GM23338 (cell line): ENCODE data around the gene TSPAN1. TPM values are rescaled to one million over a fixed set of nuclear protein-coding genes. Genes with fewer than 3 reads are reported as not detected.

Experiments
- ATAC-seq: fragments of 200-7000 bp; cut with Tn5 transposase; 3 replicates; pipeline ENCODE4 v1.9.1; 2020
- DNase-seq: peaks from one replicate; pipeline ENCODE4 v3.0.0-alpha.2; 2015; ENCODE audit warnings: low spot score
- H2AFZ ChIP-seq: fragments of 200-600 bp; sonication (generic); 2 replicates; pipeline ENCODE4 v1.8.0; 2016; ENCODE audit warnings: antibody characterized with exemption, mild to moderate bottlenecking, moderate library complexity
- H3F3A ChIP-seq: fragments of 200-600 bp; sonication (generic); replicated peaks from 2 replicates; pipeline ENCODE4 v1.8.0; 2017; ENCODE audit warnings: antibody characterized with exemption, mixed run types, low read depth
- H3K27ac ChIP-seq: fragments of 200-600 bp; sonication (generic); 2 replicates; pipeline ENCODE4 v1.6.1; 2016; ENCODE audit warnings: low read depth
- H3K27me3 ChIP-seq: fragments of 200-600 bp; sonication (generic); 2 replicates; pipeline ENCODE4 v1.8.0; 2016; ENCODE audit warnings: mild to moderate bottlenecking, mixed run types, moderate library complexity; ENCODE audit not compliant: insufficient read depth
- H3K36me3 ChIP-seq: fragments of 200-600 bp; sonication (generic); 2 replicates; pipeline ENCODE4 v1.8.0; 2016; ENCODE audit warnings: mild to moderate bottlenecking; ENCODE audit not compliant: insufficient read depth
- H3K4me1 ChIP-seq: fragments of 200-600 bp; sonication (generic); 2 replicates; pipeline ENCODE4 v1.8.0; 2016; ENCODE audit warnings: mild to moderate bottlenecking, moderate library complexity; ENCODE audit not compliant: insufficient read depth
- H3K4me2 ChIP-seq: fragments of 200-600 bp; sonication (generic); 2 replicates; pipeline ENCODE4 v1.7.1; 2017; ENCODE audit warnings: mixed run types
- H3K4me3 ChIP-seq: fragments of 200-600 bp; sonication (generic); 2 replicates; pipeline ENCODE4 v1.6.1; 2016; ENCODE audit warnings: mixed run types
- H3K79me2 ChIP-seq: fragments of 200-600 bp; sonication (generic); replicated peaks from 2 replicates; pipeline ENCODE4 v1.8.0; 2017; ENCODE audit warnings: mild to moderate bottlenecking; ENCODE audit not compliant: insufficient read depth
- H3K9me2 ChIP-seq: fragments of 200-600 bp; sonication (generic); 2 replicates; pipeline ENCODE4 v1.8.0; 2017; ENCODE audit not compliant: insufficient read depth
- H4K20me1 ChIP-seq: fragments of 200-600 bp; sonication (generic); replicated peaks from 2 replicates; pipeline ENCODE4 v1.8.0; 2017; ENCODE audit warnings: mild to moderate bottlenecking; ENCODE audit not compliant: insufficient read depth
- H3K27ac Mint-ChIP-seq: 2 replicates; pipeline ENCODE4 v1.8.0; 2020; ENCODE audit warnings: inconsistent platforms, mild to moderate bottlenecking, moderate library complexity, mixed read lengths
- H3K27me3 Mint-ChIP-seq: 3 replicates; pipeline ENCODE4 v1.8.0; 2022; ENCODE audit warnings: low read depth, mild to moderate bottlenecking, moderate library complexity, mixed read lengths, inconsistent platforms; ENCODE audit not compliant: insufficient read depth, poor library complexity
- H3K36me3 Mint-ChIP-seq: 3 replicates; pipeline ENCODE4 v1.8.0; 2021; ENCODE audit warnings: low read depth, mild to moderate bottlenecking, inconsistent platforms, moderate library complexity, mixed read lengths
- H3K4me1 Mint-ChIP-seq: 3 replicates; pipeline ENCODE4 v1.8.0; 2020; ENCODE audit warnings: mild to moderate bottlenecking, inconsistent platforms, mixed read lengths
- H3K4me3 Mint-ChIP-seq: 3 replicates; pipeline ENCODE4 v1.8.0; 2021; ENCODE audit warnings: moderate library complexity, mild to moderate bottlenecking, inconsistent platforms, mixed read lengths
- H3K9me3 Mint-ChIP-seq: 3 replicates; pipeline ENCODE4 v1.8.0; 2020; ENCODE audit warnings: moderate library complexity, mild to moderate bottlenecking, inconsistent platforms, mixed read lengths
- CREB1 ChIP-seq: fragments of 250-450 bp; sonication (Bioruptor Pico); IDR thresholded peaks from 2 replicates; pipeline ENCODE4 v1.5.0; 2020; ENCODE audit warnings: low read depth, mild to moderate bottlenecking, moderate library complexity
- EZH2 ChIP-seq: fragments of 200-600 bp; sonication (generic); IDR thresholded peaks from one replicate; pipeline ENCODE4 v1.8.0; 2017; ENCODE audit warnings: antibody characterized with exemption, mild to moderate bottlenecking, low read depth; ENCODE audit not compliant: unreplicated experiment
- EZH2phosphoT487 ChIP-seq: fragments of 200-600 bp; sonication (generic); IDR thresholded peaks from one replicate; pipeline ENCODE4 v1.8.1; 2018; ENCODE audit warnings: antibody characterized with exemption; ENCODE audit not compliant: unreplicated experiment
- JUNB ChIP-seq: IDR thresholded peaks from one replicate; pipeline ENCODE4 v1.6.1; 2016; ENCODE audit warnings: antibody characterized with exemption; ENCODE audit not compliant: unreplicated experiment
- NANOG ChIP-seq: IDR thresholded peaks from 2 replicates; pipeline ENCODE4 v1.6.1; 2016; ENCODE audit warnings: antibody characterized with exemption, borderline replicate concordance
- POLR2AphosphoS5 ChIP-seq: IDR thresholded peaks from 2 replicates; pipeline ENCODE4 v1.6.1; 2016; ENCODE audit warnings: antibody characterized with exemption, low read depth
- STAT1 ChIP-seq: IDR thresholded peaks from one replicate; pipeline ENCODE4 v1.6.1; 2016; ENCODE audit warnings: antibody characterized with exemption; ENCODE audit not compliant: unreplicated experiment
- ZNF114 ChIP-seq: fragments of 250-450 bp; sonication (Bioruptor Pico); IDR thresholded peaks from 2 replicates; pipeline ENCODE4 v1.5.0; 2020; ENCODE audit warnings: mild to moderate bottlenecking, moderate library complexity
- ZNF331 ChIP-seq: fragments of 250-450 bp; sonication (Bioruptor Pico); IDR thresholded peaks from 2 replicates; pipeline ENCODE4 v1.5.0; 2020; ENCODE audit warnings: low read depth, mild to moderate bottlenecking, moderate library complexity
- polyA plus RNA-seq: library from polyadenylated mRNA; unstranded; fragments of >200 nt; fragmentation: Nextera tagmentation; extraction: Ambion mirVana; gene quantifications from 2 replicates; pipeline ENCODE4 v1.2.1, GENCODE V29; 2016
- total RNA-seq: library from RNA; depleted of rRNA; stranded (reverse); fragments of >200 nt; shearing (Covaris generic); gene quantifications from 2 replicates; pipeline ENCODE4 v1.2.3, GENCODE V29; 2014
- TF ChIP-seq, protein P1 (sequence below), 2 experiments: fragments of 200-600 bp in 1 of 2; sonication (generic) in 1 of 2; conservative IDR thresholded peaks; 2 replicates each; pipeline versions ENCODE4 v1.5.1 to v1.6.1; 2016 to 2017; ENCODE audit warnings: antibody characterized with exemption in 2 of 2, low read depth in 2 of 2, mild to moderate bottlenecking in 2 of 2, moderate library complexity in 1 of 2
- TF ChIP-seq, protein P2 (sequence below): IDR thresholded peaks from 2 replicates; pipeline ENCODE4 v1.6.1; 2016; ENCODE audit warnings: antibody characterized with exemption
- TF ChIP-seq, protein P3 (sequence below): fragments of 250-450 bp; sonication (Bioruptor Pico); IDR thresholded peaks from 2 replicates; pipeline ENCODE4 v1.5.0; 2020; ENCODE audit warnings: mild to moderate bottlenecking, moderate library complexity
- TF ChIP-seq, protein P4 (sequence below): IDR thresholded peaks from one replicate; pipeline ENCODE4 v1.6.1; 2018; ENCODE audit warnings: antibody characterized with exemption; ENCODE audit not compliant: unreplicated experiment

The TSPAN1 gene
- total and polyA plus RNA-seq, 2 experiments from 2014 or later = not detected

DNA sequence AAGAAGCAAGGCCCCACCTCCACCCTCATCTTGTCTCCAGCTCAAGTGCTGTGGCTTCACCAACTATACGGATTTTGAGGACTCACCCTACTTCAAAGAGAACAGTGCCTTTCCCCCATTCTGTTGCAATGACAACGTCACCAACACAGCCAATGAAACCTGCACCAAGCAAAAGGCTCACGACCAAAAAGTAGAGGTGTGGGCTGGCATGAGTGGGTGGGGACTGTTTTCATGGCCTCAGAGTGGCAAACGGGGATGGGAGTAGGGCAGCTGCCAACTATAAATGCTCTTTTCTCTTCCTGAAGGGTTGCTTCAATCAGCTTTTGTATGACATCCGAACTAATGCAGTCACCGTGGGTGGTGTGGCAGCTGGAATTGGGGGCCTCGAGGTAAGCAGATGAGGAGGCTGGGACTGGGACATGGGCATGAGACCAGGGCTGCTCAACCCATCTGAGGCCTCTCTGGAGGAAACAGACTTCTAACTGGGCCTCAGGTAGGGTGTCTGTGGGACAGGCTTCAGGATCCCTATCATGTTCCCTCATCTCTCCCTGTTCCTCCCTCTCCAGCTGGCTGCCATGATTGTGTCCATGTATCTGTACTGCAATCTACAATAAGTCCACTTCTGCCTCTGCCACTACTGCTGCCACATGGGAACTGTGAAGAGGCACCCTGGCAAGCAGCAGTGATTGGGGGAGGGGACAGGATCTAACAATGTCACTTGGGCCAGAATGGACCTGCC is 10.2 kb downstream of the TSPAN1 start:
- Mint-ChIP-seq H3K4me3 (no peak overlapping the region), H3K36me3 (peaks cover 11% of the 10 kb centered on the region), H3K9me3 (no peaks in the 10 kb centered on the region), H3K27me3 (peaks cover 10% of the 10 kb centered on the region), H3K4me1 (peaks cover 7% of the 10 kb centered on the region; the same call in 2 of the 3 replicates), H3K27ac (no peak overlapping the region)
- no peak overlapping the region for H3K4me3 ChIP-seq
- H3K4me2 ChIP-seq = no peak overlapping the region
- H4K20me1 ChIP-seq = no peaks in the 10 kb centered on the region
- H3K4me1 ChIP-seq = no peaks in the 10 kb centered on the region; the same call in 1 of the 2 replicates
- H3K79me2 ChIP-seq = no peaks in the 10 kb centered on the region
- DNase-seq (no peak), ATAC-seq (no peak)
- H3K9me2 ChIP-seq = no peaks in the 10 kb centered on the region
- H3K27ac ChIP-seq = no peak overlapping the region
- no peaks in the 10 kb centered on the region for H3F3A ChIP-seq
- H3K36me3 ChIP-seq = no peaks in the 10 kb centered on the region
- H3K27me3 ChIP-seq = 0 out of 2 replicates have a peak, but pooled peaks cover 6% of the 10 kb centered on the region
- no peak for TF ChIP-seq ZNF331 (CRISPR knock-in tag)
- TF ChIP-seq CREB1 (CRISPR knock-in tag) = no peak
- no peak for TF ChIP-seq ZNF114 (CRISPR knock-in tag)
- TF ChIP-seq JUNB = no peak
- TF ChIP-seq STAT1 = no peak
- TF ChIP-seq, protein P1, sequence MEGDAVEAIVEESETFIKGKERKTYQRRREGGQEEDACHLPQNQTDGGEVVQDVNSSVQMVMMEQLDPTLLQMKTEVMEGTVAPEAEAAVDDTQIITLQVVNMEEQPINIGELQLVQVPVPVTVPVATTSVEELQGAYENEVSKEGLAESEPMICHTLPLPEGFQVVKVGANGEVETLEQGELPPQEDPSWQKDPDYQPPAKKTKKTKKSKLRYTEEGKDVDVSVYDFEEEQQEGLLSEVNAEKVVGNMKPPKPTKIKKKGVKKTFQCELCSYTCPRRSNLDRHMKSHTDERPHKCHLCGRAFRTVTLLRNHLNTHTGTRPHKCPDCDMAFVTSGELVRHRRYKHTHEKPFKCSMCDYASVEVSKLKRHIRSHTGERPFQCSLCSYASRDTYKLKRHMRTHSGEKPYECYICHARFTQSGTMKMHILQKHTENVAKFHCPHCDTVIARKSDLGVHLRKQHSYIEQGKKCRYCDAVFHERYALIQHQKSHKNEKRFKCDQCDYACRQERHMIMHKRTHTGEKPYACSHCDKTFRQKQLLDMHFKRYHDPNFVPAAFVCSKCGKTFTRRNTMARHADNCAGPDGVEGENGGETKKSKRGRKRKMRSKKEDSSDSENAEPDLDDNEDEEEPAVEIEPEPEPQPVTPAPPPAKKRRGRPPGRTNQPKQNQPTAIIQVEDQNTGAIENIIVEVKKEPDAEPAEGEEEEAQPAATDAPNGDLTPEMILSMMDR (conservative IDR thresholded peaks at IDR 0.05; ENCODE audit: low read depth in 2 of 2) = no peak
- no peak for TF ChIP-seq POLR2AphosphoS5
- TF ChIP-seq, protein P2, sequence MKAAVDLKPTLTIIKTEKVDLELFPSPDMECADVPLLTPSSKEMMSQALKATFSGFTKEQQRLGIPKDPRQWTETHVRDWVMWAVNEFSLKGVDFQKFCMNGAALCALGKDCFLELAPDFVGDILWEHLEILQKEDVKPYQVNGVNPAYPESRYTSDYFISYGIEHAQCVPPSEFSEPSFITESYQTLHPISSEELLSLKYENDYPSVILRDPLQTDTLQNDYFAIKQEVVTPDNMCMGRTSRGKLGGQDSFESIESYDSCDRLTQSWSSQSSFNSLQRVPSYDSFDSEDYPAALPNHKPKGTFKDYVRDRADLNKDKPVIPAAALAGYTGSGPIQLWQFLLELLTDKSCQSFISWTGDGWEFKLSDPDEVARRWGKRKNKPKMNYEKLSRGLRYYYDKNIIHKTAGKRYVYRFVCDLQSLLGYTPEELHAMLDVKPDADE = no peak
- TF ChIP-seq EZH2 = no peak
- TF ChIP-seq, protein P3, sequence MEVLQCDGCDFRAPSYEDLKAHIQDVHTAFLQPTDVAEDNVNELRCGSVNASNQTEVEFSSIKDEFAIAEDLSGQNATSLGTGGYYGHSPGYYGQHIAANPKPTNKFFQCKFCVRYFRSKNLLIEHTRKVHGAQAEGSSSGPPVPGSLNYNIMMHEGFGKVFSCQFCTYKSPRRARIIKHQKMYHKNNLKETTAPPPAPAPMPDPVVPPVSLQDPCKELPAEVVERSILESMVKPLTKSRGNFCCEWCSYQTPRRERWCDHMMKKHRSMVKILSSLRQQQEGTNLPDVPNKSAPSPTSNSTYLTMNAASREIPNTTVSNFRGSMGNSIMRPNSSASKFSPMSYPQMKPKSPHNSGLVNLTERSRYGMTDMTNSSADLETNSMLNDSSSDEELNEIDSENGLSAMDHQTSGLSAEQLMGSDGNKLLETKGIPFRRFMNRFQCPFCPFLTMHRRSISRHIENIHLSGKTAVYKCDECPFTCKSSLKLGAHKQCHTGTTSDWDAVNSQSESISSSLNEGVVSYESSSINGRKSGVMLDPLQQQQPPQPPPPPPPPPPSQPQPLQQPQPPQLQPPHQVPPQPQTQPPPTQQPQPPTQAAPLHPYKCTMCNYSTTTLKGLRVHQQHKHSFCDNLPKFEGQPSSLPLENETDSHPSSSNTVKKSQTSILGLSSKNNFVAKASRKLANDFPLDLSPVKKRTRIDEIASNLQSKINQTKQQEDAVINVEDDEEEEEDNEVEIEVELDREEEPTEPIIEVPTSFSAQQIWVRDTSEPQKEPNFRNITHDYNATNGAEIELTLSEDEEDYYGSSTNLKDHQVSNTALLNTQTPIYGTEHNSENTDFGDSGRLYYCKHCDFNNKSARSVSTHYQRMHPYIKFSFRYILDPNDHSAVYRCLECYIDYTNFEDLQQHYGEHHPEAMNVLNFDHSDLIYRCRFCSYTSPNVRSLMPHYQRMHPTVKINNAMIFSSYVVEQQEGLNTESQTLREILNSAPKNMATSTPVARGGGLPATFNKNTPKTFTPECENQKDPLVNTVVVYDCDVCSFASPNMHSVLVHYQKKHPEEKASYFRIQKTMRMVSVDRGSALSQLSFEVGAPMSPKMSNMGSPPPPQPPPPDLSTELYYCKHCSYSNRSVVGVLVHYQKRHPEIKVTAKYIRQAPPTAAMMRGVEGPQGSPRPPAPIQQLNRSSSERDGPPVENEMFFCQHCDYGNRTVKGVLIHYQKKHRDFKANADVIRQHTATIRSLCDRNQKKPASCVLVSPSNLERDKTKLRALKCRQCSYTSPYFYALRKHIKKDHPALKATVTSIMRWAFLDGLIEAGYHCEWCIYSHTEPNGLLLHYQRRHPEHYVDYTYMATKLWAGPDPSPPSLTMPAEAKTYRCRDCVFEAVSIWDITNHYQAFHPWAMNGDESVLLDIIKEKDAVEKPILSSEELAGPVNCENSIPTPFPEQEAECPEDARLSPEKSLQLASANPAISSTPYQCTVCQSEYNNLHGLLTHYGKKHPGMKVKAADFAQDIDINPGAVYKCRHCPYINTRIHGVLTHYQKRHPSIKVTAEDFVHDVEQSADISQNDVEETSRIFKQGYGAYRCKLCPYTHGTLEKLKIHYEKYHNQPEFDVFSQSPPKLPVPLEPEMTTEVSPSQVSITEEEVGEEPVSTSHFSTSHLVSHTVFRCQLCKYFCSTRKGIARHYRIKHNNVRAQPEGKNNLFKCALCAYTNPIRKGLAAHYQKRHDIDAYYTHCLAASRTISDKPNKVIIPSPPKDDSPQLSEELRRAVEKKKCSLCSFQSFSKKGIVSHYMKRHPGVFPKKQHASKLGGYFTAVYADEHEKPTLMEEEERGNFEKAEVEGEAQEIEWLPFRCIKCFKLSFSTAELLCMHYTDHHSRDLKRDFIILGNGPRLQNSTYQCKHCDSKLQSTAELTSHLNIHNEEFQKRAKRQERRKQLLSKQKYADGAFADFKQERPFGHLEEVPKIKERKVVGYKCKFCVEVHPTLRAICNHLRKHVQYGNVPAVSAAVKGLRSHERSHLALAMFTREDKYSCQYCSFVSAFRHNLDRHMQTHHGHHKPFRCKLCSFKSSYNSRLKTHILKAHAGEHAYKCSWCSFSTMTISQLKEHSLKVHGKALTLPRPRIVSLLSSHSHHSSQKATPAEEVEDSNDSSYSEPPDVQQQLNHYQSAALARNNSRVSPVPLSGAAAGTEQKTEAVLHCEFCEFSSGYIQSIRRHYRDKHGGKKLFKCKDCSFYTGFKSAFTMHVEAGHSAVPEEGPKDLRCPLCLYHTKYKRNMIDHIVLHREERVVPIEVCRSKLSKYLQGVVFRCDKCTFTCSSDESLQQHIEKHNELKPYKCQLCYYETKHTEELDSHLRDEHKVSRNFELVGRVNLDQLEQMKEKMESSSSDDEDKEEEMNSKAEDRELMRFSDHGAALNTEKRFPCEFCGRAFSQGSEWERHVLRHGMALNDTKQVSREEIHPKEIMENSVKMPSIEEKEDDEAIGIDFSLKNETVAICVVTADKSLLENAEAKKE = no peak
- TF ChIP-seq NANOG = no peak
- no peak for TF ChIP-seq EZH2phosphoT487
- TF ChIP-seq, protein P4, sequence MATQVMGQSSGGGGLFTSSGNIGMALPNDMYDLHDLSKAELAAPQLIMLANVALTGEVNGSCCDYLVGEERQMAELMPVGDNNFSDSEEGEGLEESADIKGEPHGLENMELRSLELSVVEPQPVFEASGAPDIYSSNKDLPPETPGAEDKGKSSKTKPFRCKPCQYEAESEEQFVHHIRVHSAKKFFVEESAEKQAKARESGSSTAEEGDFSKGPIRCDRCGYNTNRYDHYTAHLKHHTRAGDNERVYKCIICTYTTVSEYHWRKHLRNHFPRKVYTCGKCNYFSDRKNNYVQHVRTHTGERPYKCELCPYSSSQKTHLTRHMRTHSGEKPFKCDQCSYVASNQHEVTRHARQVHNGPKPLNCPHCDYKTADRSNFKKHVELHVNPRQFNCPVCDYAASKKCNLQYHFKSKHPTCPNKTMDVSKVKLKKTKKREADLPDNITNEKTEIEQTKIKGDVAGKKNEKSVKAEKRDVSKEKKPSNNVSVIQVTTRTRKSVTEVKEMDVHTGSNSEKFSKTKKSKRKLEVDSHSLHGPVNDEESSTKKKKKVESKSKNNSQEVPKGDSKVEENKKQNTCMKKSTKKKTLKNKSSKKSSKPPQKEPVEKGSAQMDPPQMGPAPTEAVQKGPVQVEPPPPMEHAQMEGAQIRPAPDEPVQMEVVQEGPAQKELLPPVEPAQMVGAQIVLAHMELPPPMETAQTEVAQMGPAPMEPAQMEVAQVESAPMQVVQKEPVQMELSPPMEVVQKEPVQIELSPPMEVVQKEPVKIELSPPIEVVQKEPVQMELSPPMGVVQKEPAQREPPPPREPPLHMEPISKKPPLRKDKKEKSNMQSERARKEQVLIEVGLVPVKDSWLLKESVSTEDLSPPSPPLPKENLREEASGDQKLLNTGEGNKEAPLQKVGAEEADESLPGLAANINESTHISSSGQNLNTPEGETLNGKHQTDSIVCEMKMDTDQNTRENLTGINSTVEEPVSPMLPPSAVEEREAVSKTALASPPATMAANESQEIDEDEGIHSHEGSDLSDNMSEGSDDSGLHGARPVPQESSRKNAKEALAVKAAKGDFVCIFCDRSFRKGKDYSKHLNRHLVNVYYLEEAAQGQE = no peak
- H2AFZ ChIP-seq = no peak overlapping the region
